Measurements from ENCODE around the gene OR51G1. TPM values are rescaled to one million over a fixed set of nuclear protein-coding genes. Genes with fewer than 3 reads are reported as not detected.

Gene OR51G1
- total and polyA plus RNA-seq, 4 donors: not detected

GRCh38 chr11:4960877-4961276 lies 36.7 kb upstream of the OR51G1 start:
- Histone ChIP-seq H3K27ac (ENCODE audit: low read depth in 1 of 2, low read length in 2 of 2) (no peak overlapping the region), H3K9me3 (ENCODE audit: control insufficient read depth in 4 of 4, low read length in 3 of 4) (peaks cover 0 to 2% (median 0%) of the 10 kb centered on the region in 4 donors), H3K4me3 (ENCODE audit: low read depth in 1 of 3, low read length in 3 of 3) (no peak overlapping the region), H3K4me1 (ENCODE audit: control insufficient read depth in 4 of 4, insufficient read depth in 4 of 4, low read length in 3 of 4) (no peaks in the 10 kb centered on the region), H3K27me3 (ENCODE audit: control insufficient read depth in 4 of 4, insufficient read depth in 4 of 4, low read length in 3 of 4) (no peaks in the 10 kb centered on the region), H3K9ac (ENCODE audit: low read depth in 1 of 2, low read length in 2 of 2) (no peak overlapping the region), H3K36me3 (ENCODE audit: control insufficient read depth in 4 of 4, insufficient read depth in 3 of 4, low read depth in 1 of 4, low read length in 3 of 4) (no peaks in the 10 kb centered on the region)
- WGBS: 72% methylated on average over 3 of the region's 3 CpGs
- no peak for DNase-seq (ENCODE audit: low spot score)
- TF ChIP-seq FOXA1 (IDR thresholded peaks at IDR 0.05) (no peak), CTCF (IDR thresholded peaks at IDR 0.05; ENCODE audit: low read depth, low read length, missing input control) (no peak), RXRA (IDR thresholded peaks at IDR 0.05) (no peak), EGR1 (IDR thresholded peaks at IDR 0.05; ENCODE audit: low read depth in 2 of 2) (no peak), ATF3 (IDR thresholded peaks at IDR 0.05) (no peak), ZBTB33 (IDR thresholded peaks at IDR 0.05) (no peak), TAF1 (conservative IDR thresholded peaks at IDR 0.05) (no peak), REST (IDR thresholded peaks at IDR 0.05) (no peak), NR2F2 (IDR thresholded peaks at IDR 0.05) (no peak), RAD21 (IDR thresholded peaks at IDR 0.05) (no peak), MAX (IDR thresholded peaks at IDR 0.05) (no peak)

- H3K9ac ChIP-seq (ENCODE audit: low read depth in 1 of 2, low read length in 2 of 2): no peak overlapping the region
- DNase-seq (ENCODE audit: low spot score): no peak
- WGBS: 75% methylated on average over 4 of the region's 4 CpGs
- H3K27ac ChIP-seq (ENCODE audit: low read depth in 1 of 2, low read length in 2 of 2): no peak overlapping the region
- H3K4me3 ChIP-seq (ENCODE audit: low read depth in 1 of 3, low read length in 3 of 3): no peak overlapping the region
- H3K36me3 ChIP-seq (ENCODE audit: control insufficient read depth in 4 of 4, insufficient read depth in 3 of 4, low read depth in 1 of 4, low read length in 3 of 4): no peaks in the 10 kb centered on the region
- no peaks in the 10 kb centered on the region for H3K4me1 ChIP-seq (ENCODE audit: control insufficient read depth in 4 of 4, insufficient read depth in 4 of 4, low read length in 3 of 4)
- H3K27me3 ChIP-seq (ENCODE audit: control insufficient read depth in 4 of 4, insufficient read depth in 4 of 4, low read length in 3 of 4): no peaks in the 10 kb centered on the region
- no peaks in the 10 kb centered on the region for H3K9me3 ChIP-seq (ENCODE audit: control insufficient read depth in 4 of 4, low read length in 3 of 4)
- TF ChIP-seq JUND (IDR thresholded peaks at IDR 0.05): no peak
- no peak for TF ChIP-seq SP1 (IDR thresholded peaks at IDR 0.05)
- no peak for TF ChIP-seq ATF3 (IDR thresholded peaks at IDR 0.05)
- TF ChIP-seq HNF4A (conservative IDR thresholded peaks at IDR 0.05): no peak
- no peak for TF ChIP-seq GABPA (IDR thresholded peaks at IDR 0.05 in 1 of 2, conservative IDR thresholded peaks at IDR 0.05 in 1 of 2)
- no peak for TF ChIP-seq FOXA2 (IDR thresholded peaks at IDR 0.05)
- no peak for TF ChIP-seq RXRA (IDR thresholded peaks at IDR 0.05)
- TF ChIP-seq TAF1 (conservative IDR thresholded peaks at IDR 0.05): no peak
- no peak for TF ChIP-seq ZBTB33 (IDR thresholded peaks at IDR 0.05)
- TF ChIP-seq FOXA1 (IDR thresholded peaks at IDR 0.05): no peak
- no peak for TF ChIP-seq MAX (IDR thresholded peaks at IDR 0.05)
- TF ChIP-seq YY1 (IDR thresholded peaks at IDR 0.05): no peak
- TF ChIP-seq RAD21 (IDR thresholded peaks at IDR 0.05): no peak
- TF ChIP-seq REST (IDR thresholded peaks at IDR 0.05): no peak
These were observed 33.3 kb upstream of the OR51G1 start for GRCh38 chr11:4957396-4957795.
